PFSK-1 (cell line): Measurements from ENCODE around the gene PLEKHH1.

ENCODE experiments used
- FOXP2 ChIP-seq: optimal IDR thresholded peaks from 2 replicates; pipeline ENCODE3; 2011; ENCODE audit warnings: borderline replicate concordance, control low read depth, inconsistent platforms; ENCODE audit not compliant: insufficient read depth; ENCODE audit errors: extremely low read length, extremely low read depth
- POLR2AphosphoS5 ChIP-seq: IDR thresholded peaks from 2 replicates; pipeline ENCODE4 v1.6.1; 2012; ENCODE audit warnings: low read depth, mild to moderate bottlenecking, control low read depth, low read length, moderate library complexity
- REST ChIP-seq, 2 experiments: IDR thresholded peaks; 2 replicates each; pipeline versions ENCODE4 v1.6.1 to v1.8.0; 2011 to 2012; ENCODE audit warnings: low read depth in 2 of 2, low read length in 2 of 2, control low read depth in 1 of 2, inconsistent platforms in 1 of 2, mild to moderate bottlenecking in 1 of 2, moderate library complexity in 1 of 2; ENCODE audit not compliant: insufficient read depth in 1 of 2
- SIN3A ChIP-seq: IDR thresholded peaks from 2 replicates; pipeline ENCODE4 v1.6.1; 2012; ENCODE audit warnings: mild to moderate bottlenecking, low read length, moderate library complexity, borderline replicate concordance; ENCODE audit not compliant: insufficient read depth
- TAF1 ChIP-seq: IDR thresholded peaks from 2 replicates; pipeline ENCODE4 v1.6.1; 2012; ENCODE audit warnings: low read length, control low read depth, borderline replicate concordance; ENCODE audit not compliant: insufficient read depth

The PLEKHH1 gene

GRCh38 chr14:67583711-67584644, 50.9 kb downstream of the PLEKHH1 start:
- TF ChIP-seq SIN3A = no peak
- TF ChIP-seq FOXP2 = no peak
- TF ChIP-seq REST (IDR thresholded peaks at IDR 0.05; ENCODE audit: insufficient read depth in 1 of 2, low read depth in 2 of 2, low read length in 2 of 2) = no peak
- TF ChIP-seq POLR2AphosphoS5 = no peak
- TF ChIP-seq TAF1 = no peak

GRCh38 chr14:67584978-67585377, 51.9 kb downstream of the PLEKHH1 start:
- no peak for TF ChIP-seq TAF1
- TF ChIP-seq SIN3A = no peak
- TF ChIP-seq REST (IDR thresholded peaks at IDR 0.05; ENCODE audit: insufficient read depth in 1 of 2, low read depth in 2 of 2, low read length in 2 of 2) = no peak
- TF ChIP-seq FOXP2 = no peak
- TF ChIP-seq POLR2AphosphoS5 = no peak

GRCh38 chr14:67586369-67586768, 53.3 kb downstream of the PLEKHH1 start:
- TF ChIP-seq REST (IDR thresholded peaks at IDR 0.05; ENCODE audit: insufficient read depth in 1 of 2, low read depth in 2 of 2, low read length in 2 of 2) = no peak
- no peak for TF ChIP-seq POLR2AphosphoS5
- no peak for TF ChIP-seq TAF1

GRCh38 chr14:67589204-67589770, 56.2 kb downstream of the PLEKHH1 start:
- TF ChIP-seq FOXP2 = no peak
- no peak for TF ChIP-seq TAF1
- no peak for TF ChIP-seq SIN3A
- TF ChIP-seq REST (IDR thresholded peaks at IDR 0.05; ENCODE audit: insufficient read depth in 1 of 2, low read depth in 2 of 2, low read length in 2 of 2) = no peak
- no peak for TF ChIP-seq POLR2AphosphoS5
